GM19193 (cell line): ENCODE data around the gene PDK2.

Source experiments
- POLR2A ChIP-seq: IDR thresholded peaks from 4 replicates; pipeline ENCODE4 v1.6.1; 2011; ENCODE audit not compliant: insufficient read depth, insufficient read length; ENCODE audit errors: extremely low read depth

Gene PDK2

GRCh38 chr17:50065056-50065455, 30.1 kb upstream of the PDK2 start:
- no peak for TF ChIP-seq POLR2A

DNA sequence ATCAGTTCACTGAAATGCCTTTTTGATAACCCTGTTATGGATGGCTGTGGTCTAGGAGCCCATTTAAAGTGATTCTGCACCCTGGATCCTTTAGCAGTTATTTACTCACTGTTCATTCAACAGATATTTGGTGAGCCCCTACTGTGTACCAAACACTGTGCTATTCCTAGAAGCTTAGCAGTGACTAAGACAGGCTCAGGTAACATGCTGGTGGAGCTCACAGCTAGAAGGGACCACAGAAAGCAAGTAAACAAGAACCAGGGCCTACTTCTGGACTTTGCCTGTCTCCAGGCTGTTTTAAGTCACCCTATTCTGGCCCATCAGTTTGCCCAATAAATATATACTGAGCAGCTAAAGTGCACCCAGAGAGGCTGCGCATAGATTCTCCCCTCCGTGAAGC, 28.2 kb upstream of the PDK2 start:
- no peak for TF ChIP-seq POLR2A

- TF ChIP-seq POLR2A, result no peak
Measured at GRCh38 chr17:50067996-50068395, 27.2 kb upstream of the PDK2 start.

DNA sequence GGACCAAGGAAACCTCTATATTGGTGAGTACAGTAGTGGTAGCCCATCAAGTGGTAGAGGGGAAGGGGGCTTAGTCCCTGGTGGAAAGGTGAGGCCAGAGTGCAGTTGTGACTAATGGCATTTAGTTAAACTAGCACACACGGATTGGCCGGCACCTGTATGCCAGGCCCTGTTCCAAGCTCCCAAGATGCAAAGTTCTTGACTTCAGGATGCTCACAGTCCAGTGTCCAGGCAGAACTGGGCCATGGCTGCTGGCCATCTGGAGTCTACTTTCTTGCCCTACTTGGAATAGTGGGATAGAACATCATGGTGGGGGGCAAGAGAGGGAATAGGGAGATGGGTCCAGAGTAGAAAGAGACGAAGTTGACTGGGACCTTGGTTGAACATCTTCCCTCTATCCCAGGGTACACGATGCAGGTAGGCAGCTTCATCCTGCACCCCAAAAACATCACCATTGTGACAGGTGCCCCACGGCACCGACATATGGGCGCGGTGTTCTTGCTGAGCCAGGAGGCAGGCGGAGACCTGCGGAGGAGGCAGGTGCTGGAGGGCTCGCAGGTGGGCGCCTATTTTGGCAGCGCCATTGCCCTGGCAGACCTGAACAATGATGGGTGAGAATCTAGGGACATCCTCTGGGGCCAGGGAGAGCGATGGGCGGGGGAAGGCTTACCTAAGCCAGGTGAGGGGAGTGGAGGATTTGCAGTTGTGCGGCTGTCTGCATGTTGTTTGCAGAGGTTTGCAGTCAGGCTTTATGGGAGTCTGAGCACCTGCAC, 24.1 kb upstream of the PDK2 start:
- TF ChIP-seq POLR2A, result no peak

GRCh38 chr17:50071692-50072091, 23.5 kb upstream of the PDK2 start:
- TF ChIP-seq POLR2A, result no peak

DNA sequence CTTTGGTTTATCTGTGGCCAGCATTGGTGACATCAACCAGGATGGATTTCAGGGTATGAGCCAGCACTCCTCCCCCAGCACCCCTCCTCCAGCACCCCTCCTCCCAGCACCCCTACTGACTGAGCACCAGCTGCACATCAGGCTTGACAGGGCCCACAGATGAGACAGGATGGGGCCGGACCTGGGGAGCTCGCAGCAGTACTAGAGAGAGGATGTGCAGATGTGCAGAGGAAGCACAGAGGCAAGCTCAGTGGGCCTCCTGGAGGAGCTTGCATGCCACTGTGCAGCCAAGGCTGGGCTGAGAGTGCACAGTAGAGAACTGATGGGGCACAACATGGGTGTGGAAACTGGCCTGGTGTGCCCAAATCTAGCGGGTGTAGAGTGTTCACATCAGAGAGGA, 23.0 kb upstream of the PDK2 start:
- TF ChIP-seq POLR2A, result no peak

DNA sequence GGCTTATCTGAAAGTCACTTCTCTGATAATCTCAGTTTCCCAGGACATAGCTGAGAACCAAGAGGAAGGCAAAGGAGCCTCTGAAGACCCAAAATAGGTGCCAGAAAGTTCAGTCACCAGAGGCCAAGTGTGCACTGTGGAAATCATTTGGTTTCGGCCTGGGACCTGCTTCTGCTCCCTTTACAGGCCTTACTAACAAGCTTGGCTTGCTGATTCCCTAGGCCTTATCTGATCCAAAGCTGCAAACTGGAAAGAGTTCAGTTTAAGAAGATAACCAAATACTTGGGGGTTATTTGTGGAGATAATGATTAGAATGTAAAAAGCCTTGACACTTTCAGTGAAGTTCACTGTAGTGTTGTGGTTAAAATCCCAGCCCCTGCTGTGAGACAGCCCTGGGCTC, 22.2 kb upstream of the PDK2 start:
- no peak for TF ChIP-seq POLR2A

- TF ChIP-seq POLR2A, result no peak
Measured at GRCh38 chr17:50074227-50074626, 20.9 kb upstream of the PDK2 start.

DNA sequence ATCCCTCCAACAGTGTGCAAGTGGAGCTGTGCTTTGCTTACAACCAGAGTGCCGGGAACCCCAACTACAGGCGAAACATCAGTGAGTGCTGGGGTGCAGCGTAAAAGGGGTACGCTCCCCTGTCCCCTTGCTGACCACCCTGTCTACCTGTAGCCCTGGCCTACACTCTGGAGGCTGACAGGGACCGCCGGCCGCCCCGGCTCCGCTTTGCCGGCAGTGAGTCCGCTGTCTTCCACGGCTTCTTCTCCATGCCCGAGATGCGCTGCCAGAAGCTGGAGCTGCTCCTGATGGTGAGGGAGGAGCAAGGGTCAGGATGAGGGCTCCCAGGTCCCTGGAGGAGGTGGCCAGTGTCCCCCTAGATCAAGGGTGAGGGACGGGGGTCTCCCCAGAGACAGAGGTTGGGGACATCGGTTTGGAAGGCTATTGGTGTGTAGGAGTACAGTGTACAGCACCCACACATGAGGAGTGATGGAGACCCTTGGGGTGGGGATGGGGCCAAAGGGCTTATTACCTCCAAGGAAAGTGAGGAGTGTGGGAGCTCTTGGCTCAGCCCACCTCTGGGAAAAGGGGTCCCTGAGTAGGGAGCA, 19.6 kb upstream of the PDK2 start:
- no peak for TF ChIP-seq POLR2A

DNA sequence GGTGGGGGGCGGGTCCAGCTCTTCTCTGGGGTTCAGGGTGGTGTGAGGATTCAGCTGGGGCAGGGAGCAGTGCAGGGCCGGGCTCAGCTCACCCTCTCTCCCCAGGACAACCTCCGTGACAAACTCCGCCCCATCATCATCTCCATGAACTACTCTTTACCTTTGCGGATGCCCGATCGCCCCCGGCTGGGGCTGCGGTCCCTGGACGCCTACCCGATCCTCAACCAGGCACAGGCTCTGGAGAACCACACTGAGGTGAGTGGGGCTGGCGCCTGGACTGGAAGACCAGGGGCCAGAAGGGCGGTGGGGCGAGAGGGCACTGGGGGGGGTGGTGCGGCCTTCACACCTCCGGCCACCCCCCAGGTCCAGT, 18.9 kb upstream of the PDK2 start:
- no peak for TF ChIP-seq POLR2A

DNA sequence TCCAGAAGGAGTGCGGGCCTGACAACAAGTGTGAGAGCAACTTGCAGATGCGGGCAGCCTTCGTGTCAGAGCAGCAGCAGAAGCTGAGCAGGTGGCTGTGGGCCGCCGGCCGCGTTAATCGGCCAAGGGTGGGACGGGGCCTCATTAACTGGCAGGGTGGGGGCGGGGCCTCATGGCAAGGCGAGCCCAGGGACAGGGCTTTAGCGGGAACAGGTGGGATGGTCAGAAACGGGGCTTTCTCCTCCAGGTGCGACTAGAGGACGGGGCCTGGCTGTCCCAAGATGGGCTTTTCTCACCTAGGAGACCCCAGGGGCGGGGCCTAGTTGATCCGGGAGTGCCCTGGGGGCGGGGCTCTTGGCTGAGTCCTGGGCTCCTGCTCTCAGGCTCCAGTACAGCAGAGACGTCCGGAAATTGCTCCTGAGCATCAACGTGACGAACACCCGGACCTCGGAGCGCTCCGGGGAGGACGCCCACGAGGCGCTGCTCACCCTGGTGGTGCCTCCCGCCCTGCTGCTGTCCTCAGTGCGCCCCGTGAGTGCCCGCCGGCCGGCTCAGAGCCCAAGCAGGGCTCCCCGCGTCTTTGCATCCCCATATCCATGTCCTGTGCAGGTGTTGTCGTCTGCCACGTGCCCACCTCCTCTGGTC, 18.4 kb upstream of the PDK2 start:
- no peak for TF ChIP-seq POLR2A

DNA sequence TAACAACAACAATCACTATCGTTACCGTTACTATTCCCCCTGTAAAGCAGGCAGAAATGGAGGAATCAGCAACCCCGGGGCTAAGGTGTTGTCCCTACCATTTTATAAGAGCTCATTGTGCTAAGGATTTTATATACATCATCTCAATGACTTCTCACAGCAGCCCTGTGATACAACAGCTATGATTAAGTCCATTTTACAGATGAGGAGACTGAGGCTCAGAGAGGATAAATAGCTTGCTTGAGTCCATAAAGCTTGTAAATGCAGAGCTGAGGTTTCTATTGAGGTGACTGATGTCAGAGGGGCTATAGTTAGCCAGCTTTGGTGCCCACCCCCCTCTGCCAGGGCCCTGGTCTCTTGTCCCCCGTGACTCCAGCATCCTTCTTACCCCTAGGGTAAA, 16.7 kb upstream of the PDK2 start:
- no peak for TF ChIP-seq POLR2A

DNA sequence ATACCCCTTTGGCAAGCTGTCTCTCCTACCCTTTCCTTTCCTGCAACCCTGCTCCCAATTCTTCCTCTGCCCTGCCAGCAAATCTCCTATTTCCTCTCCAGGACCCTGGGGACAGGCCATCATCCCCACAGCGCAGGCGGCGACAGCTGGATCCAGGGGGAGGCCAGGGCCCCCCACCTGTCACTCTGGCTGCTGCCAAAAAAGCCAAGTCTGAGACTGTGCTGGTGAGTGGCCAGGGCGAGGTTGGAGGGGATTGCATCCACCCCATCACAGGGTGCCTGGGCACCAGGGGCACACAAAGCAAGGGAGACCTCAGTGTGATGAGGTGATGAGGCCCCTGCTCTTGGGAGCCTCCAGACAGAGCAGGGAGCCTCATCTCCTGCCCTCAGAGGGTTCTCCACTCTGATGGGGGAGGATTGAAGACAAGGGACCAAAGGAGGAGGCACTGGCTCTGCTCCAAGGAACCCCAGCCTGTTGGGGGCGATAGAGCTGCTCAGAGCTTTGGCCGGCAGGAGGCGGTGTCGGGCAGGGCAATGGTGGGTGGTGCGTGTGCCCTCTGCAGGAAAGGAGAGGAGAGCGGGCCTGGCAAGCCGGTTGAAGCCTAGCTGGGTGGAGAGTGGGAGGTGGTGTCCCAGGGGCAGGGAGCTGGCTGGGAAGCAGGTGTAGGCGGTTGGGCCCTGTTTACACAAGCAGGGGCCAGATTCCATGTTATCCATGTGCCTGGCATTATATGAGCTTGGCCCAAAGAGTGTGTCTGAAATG, 15.6 kb upstream of the PDK2 start:
- no peak for TF ChIP-seq POLR2A

DNA sequence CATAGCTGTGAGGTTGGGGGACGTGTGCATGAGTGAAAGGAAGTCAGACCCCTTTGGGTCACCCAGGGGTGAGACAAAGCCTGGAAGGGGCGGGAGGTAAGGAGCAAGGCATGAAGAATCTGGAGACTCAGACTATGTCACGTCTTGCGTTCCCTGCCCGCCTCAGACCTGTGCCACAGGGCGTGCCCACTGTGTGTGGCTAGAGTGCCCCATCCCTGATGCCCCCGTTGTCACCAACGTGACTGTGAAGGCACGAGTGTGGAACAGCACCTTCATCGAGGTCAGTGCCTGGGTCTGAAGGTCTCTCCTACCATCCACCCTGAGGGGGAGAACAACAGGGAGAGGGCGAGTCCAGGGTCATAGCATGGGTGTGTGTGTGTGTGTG, 15.1 kb upstream of the PDK2 start:
- no peak for TF ChIP-seq POLR2A

GRCh38 chr17:50080827-50081226, 14.3 kb upstream of the PDK2 start:
- no peak for TF ChIP-seq POLR2A
